Measurements from ENCODE around the gene LY86.
"Not testable (repeated sequence)": the region's sequence is repeated elsewhere in the genome, so short reads cannot be mapped to it uniquely, and the experiment has no call there.

LY86 gene

GRCh38 chr6:6648692-6649343 is 60.3 kb downstream of the LY86 start:
- in situ Hi-C loops (cut with MboI; ENCODE audit: low sequenced_read_pairs), result no loop called here

- in situ Hi-C loops (cut with MboI; ENCODE audit: low sequenced_read_pairs), result no loop called here
These were observed 61.4 kb downstream of the LY86 start for GRCh38 chr6:6649824-6650349.

- in situ Hi-C loops (cut with MboI; ENCODE audit: low sequenced_read_pairs), result no loop called here
These were observed 62.3 kb downstream of the LY86 start for GRCh38 chr6:6650839-6651238.

- in situ Hi-C loops (cut with MboI; ENCODE audit: low sequenced_read_pairs), result no loop called here
These were observed 62.8 kb downstream of the LY86 start for GRCh38 chr6:6651335-6651734.

- in situ Hi-C loops (cut with MboI; ENCODE audit: low sequenced_read_pairs), result no loop called here
These were observed 64.4 kb downstream of the LY86 start for GRCh38 chr6:6652932-6653331.

GRCh38 chr6:6654599-6655575 is 66.4 kb downstream of the LY86 start:
- in situ Hi-C loops (cut with MboI; ENCODE audit: low sequenced_read_pairs), result no loop called here

GRCh38 chr6:6655805-6656251 is 67.3 kb downstream of the LY86 start:
- in situ Hi-C loops (cut with MboI; ENCODE audit: low sequenced_read_pairs), result no loop called here

- in situ Hi-C loops (cut with MboI; ENCODE audit: low sequenced_read_pairs), result no loop called here
These were observed 67.8 kb downstream of the LY86 start for GRCh38 chr6:6656287-6656686.

GRCh38 chr6:6657085-6657819 is 68.7 kb downstream of the LY86 start:
- in situ Hi-C loops (cut with MboI; ENCODE audit: low sequenced_read_pairs), result no loop called here

GRCh38 chr6:6657820-6658217 is 69.3 kb downstream of the LY86 start:
- in situ Hi-C loops (cut with MboI; ENCODE audit: low sequenced_read_pairs), result no loop called here

- in situ Hi-C loops (cut with MboI; ENCODE audit: low sequenced_read_pairs), result loop anchor here (10.0 kb wide), 1 partner anchor 95 kb away; no protein-coding TSS in a partner anchor
These were observed 71.2 kb downstream of the LY86 start for GRCh38 chr6:6659600-6660327.

- in situ Hi-C loops (cut with MboI; ENCODE audit: low sequenced_read_pairs), result loop anchor here (10.0 kb wide), 1 partner anchor 96 kb away; no protein-coding TSS in a partner anchor
These were observed 72.0 kb downstream of the LY86 start for GRCh38 chr6:6660339-6661045.

- in situ Hi-C loops (cut with MboI; ENCODE audit: low sequenced_read_pairs), result loop anchor here (10.0 kb wide), 1 partner anchor 96 kb away; no protein-coding TSS in a partner anchor
These were observed 72.7 kb downstream of the LY86 start for GRCh38 chr6:6661191-6661590.

GRCh38 chr6:6661684-6662083 is 73.2 kb downstream of the LY86 start:
- in situ Hi-C loops (cut with MboI; ENCODE audit: low sequenced_read_pairs), result loop anchor here (10.0 kb wide), 1 partner anchor 97 kb away; no protein-coding TSS in a partner anchor

- in situ Hi-C loops (cut with MboI; ENCODE audit: low sequenced_read_pairs), result loop anchor here (10.0 kb wide), 1 partner anchor 99 kb away; no protein-coding TSS in a partner anchor
These were observed 75.1 kb downstream of the LY86 start for GRCh38 chr6:6663421-6664135.

GRCh38 chr6:6665555-6666243 is 77.2 kb downstream of the LY86 start:
- in situ Hi-C loops (cut with MboI; ENCODE audit: low sequenced_read_pairs), result loop anchor here (10.0 kb wide), 1 partner anchor 101 kb away; no protein-coding TSS in a partner anchor

GRCh38 chr6:6670150-6670549 is 81.6 kb downstream of the LY86 start:
- in situ Hi-C loops (cut with MboI; ENCODE audit: low sequenced_read_pairs), result not testable (repeated sequence)

- in situ Hi-C loops (cut with MboI; ENCODE audit: low sequenced_read_pairs), result loop anchor here (25.0 kb wide), 1 partner anchor 937 kb away; no protein-coding TSS in a partner anchor
These were observed 86.4 kb downstream of the LY86 start for GRCh38 chr6:6674872-6675271.

Data from HL-60/S4 treated with retinoic acid at 250 ng/mL for 4 days and 3 days (cell line).